Measurements from ENCODE around the gene FHOD3. TPM values are rescaled to one million over a fixed set of nuclear protein-coding genes. Genes with fewer than 3 reads are reported as not detected.

The FHOD3 gene
- total and polyA plus RNA-seq, 2 of the 13 experiments (the other 11 are each of a cell fraction or from before 2014, with no cell fraction given) = 0.07 TPM; not detected in 1

- in situ Hi-C loops (cut with HindIII; ENCODE audit: extremely low pct_ligation_motif_present, low pct_unique_long_range_greater_than_20kb) (no loop called here), intact Hi-C loops (cut with micrococcal nuclease; ENCODE audit: unreplicated experiment) (no loop called here)
- Histone ChIP-seq H3K4me3 (replicated peaks in 1 of 3; ENCODE audit: insufficient read depth in 1 of 3, low read depth in 2 of 3, low read length in 3 of 3) (no peak overlapping the region), H3K4me2 (ENCODE audit: low read depth, low read length) (no peak overlapping the region), H3K4me1 (ENCODE audit: insufficient read depth, low read length) (no peaks in the 10 kb centered on the region), H3K27ac (ENCODE audit: extremely low read length, insufficient read depth, low read length) (no peak overlapping the region), H3K9me3 (ENCODE audit: low read length) (no peaks in the 10 kb centered on the region), H3K9ac (ENCODE audit: insufficient read depth, low read depth, low read length) (no peak overlapping the region), H4K20me1 (ENCODE audit: insufficient read depth, low read length) (no peaks in the 10 kb centered on the region), H2AFZ (ENCODE audit: low read length) (no peak overlapping the region), H3K36me3 (replicated peaks in 1 of 2; ENCODE audit: control insufficient read depth in 1 of 2, insufficient read depth in 2 of 2, low read length in 2 of 2) (no peaks in the 10 kb centered on the region), H3K27me3 (ENCODE audit: control insufficient read depth in 1 of 2, insufficient read depth in 2 of 2, low read length in 2 of 2) (peaks cover 0 to 4% of the 10 kb centered on the region in 2 experiments; a peak in 3 of 5 replicates), H3K79me2 (ENCODE audit: insufficient read depth, low read length) (no peaks in the 10 kb centered on the region)
- FAIRE-seq (no peak), ATAC-seq (no peak), DNase-seq (ENCODE audit: low spot score) (no peak)
- 13% methylated on average over 6 of the region's 6 CpGs for WGBS (ENCODE audit: low lambda C conversion rate)
- no TSS peak for BruUV-seq (replicated peaks)
- ChIA-PET POLR2A (no interaction called here), CTCF (ENCODE audit: low intra/inter-chr PET ratio, low total read pairs) (no interaction called here)
- TF ChIP-seq IRF2 (CRISPR knock-in tag; IDR thresholded peaks at IDR 0.05) (no peak), STAT5B (CRISPR knock-in tag; IDR thresholded peaks at IDR 0.05) (no peak), RFX1 (IDR thresholded peaks at IDR 0.05) (no peak), SRSF9 (IDR thresholded peaks at IDR 0.05; ENCODE audit: borderline replicate concordance, insufficient read depth, low read depth, low read length, poor library complexity, severe bottlenecking) (no peak), CHD2 (IDR thresholded peaks at IDR 0.05; ENCODE audit: low read depth, low read length) (no peak), SNRNP70 (IDR thresholded peaks at IDR 0.05; ENCODE audit: low read depth, low read length) (no peak), ZNF574 (CRISPR knock-in tag; IDR thresholded peaks at IDR 0.05) (no peak), ZNF280D (CRISPR knock-in tag; IDR thresholded peaks at IDR 0.05) (no peak), IRF9 (CRISPR knock-in tag; IDR thresholded peaks at IDR 0.05; ENCODE audit: borderline replicate concordance) (no peak), ATF1 (CRISPR knock-in tag; IDR thresholded peaks at IDR 0.05) (no peak), ZNF280B (CRISPR knock-in tag; IDR thresholded peaks at IDR 0.05; ENCODE audit: borderline replicate concordance) (no peak), BRF2 (CRISPR knock-in tag; IDR thresholded peaks at IDR 0.05) (no peak), ZNF572 (CRISPR knock-in tag; IDR thresholded peaks at IDR 0.05) (no peak), PHF21A (CRISPR knock-in tag; IDR thresholded peaks at IDR 0.05) (no peak), ZFP36 (IDR thresholded peaks at IDR 0.05; ENCODE audit: borderline replicate concordance, low read depth, low read length, partially characterized antibody) (no peak), PPARG (CRISPR knock-in tag; conservative IDR thresholded peaks at IDR 0.05) (no peak)
Observed at GRCh38 chr18:36326771-36327170, 29.3 kb downstream of the FHOD3 start.

All from HepG2 (cell line).